Naive thymus-derived CD8-positive, alpha-beta T cell (primary cell): Measurements from ENCODE around the gene GPC3. TPM values are rescaled to one million over a fixed set of nuclear protein-coding genes. Genes with fewer than 3 reads are reported as not detected.

ENCODE experiments used
- ATAC-seq, 2 donors: fragments of 150-1000 bp; cut with Tn5 transposase in 1 of 2; sonication (Bioruptor Pico), chemical (Tn5 transposase) in 1 of 2; 1 replicate in 1 of 2; 2 replicates in 1 of 2; pipeline ENCODE4 v1.10.0; 2021; ENCODE audit warnings: mild to moderate bottlenecking in 2 of 2, moderate library complexity in 2 of 2
- POLR2A ChIA-PET: fragments of 350-600 bp; sonication (Branson Sonifier 250); formaldehyde crosslinking; loops from one replicate; lab custom pipeline; 2021; ENCODE audit warnings: antibody characterized with exemption; lab: Charles Lee
- DNase-seq, 10 donors: peaks; one replicate each; pipeline versions ENCODE4 v3.0.0 to v3.0.0-alpha.2; 2020 to 2022
- H3K27ac Mint-ChIP-seq, 10 donors: one replicate each; pipeline ENCODE4 v1.8.0; 2020 to 2022; ENCODE audit warnings: mild to moderate bottlenecking in 10 of 10, mixed read lengths in 10 of 10, moderate library complexity in 4 of 10, inconsistent platforms in 1 of 10
- H3K27me3 Mint-ChIP-seq, 5 donors: one replicate each; pipeline ENCODE4 v1.8.0; 2021 to 2022; ENCODE audit warnings: mixed read lengths in 5 of 5
- H3K36me3 Mint-ChIP-seq, 3 donors: one replicate each; pipeline ENCODE4 v1.8.0; 2020 to 2022; ENCODE audit warnings: mixed read lengths in 3 of 3, mild to moderate bottlenecking in 2 of 3, inconsistent platforms in 1 of 3
- H3K4me1 Mint-ChIP-seq, 4 donors: one replicate each; pipeline ENCODE4 v1.8.0; 2021 to 2022; ENCODE audit warnings: mixed read lengths in 4 of 4
- H3K4me3 Mint-ChIP-seq, 10 donors: one replicate each; pipeline ENCODE4 v1.8.0; 2020 to 2022; ENCODE audit warnings: mild to moderate bottlenecking in 10 of 10, mixed read lengths in 10 of 10, moderate library complexity in 6 of 10, inconsistent platforms in 1 of 10
- H3K9me3 Mint-ChIP-seq, 9 donors: one replicate each; pipeline ENCODE4 v1.8.0; 2020 to 2022; ENCODE audit warnings: mixed read lengths in 9 of 9, mild to moderate bottlenecking in 3 of 9, inconsistent platforms in 1 of 9, moderate library complexity in 1 of 9
- polyA plus RNA-seq, 3 donors: library from polyadenylated mRNA; unstranded; fragments of 300-500 nt; fragmentation: Illumina TruSeq; gene quantifications; one replicate each; pipeline ENCODE4 v1.2.3, GENCODE V29; 2021
- total RNA-seq, 8 experiments: library from RNA in 2 of 8; stranded (reverse) in 2 of 8; gene quantifications; one replicate each; pipeline ENCODE4 v1.2.3 and lab custom pipeline; 2021 to 2026

The GPC3 gene
- total and polyA plus RNA-seq, 5 experiments from 2014 or later, result 2.3 to 3.9 (median 2.6) TPM; not detected in 2

DNA sequence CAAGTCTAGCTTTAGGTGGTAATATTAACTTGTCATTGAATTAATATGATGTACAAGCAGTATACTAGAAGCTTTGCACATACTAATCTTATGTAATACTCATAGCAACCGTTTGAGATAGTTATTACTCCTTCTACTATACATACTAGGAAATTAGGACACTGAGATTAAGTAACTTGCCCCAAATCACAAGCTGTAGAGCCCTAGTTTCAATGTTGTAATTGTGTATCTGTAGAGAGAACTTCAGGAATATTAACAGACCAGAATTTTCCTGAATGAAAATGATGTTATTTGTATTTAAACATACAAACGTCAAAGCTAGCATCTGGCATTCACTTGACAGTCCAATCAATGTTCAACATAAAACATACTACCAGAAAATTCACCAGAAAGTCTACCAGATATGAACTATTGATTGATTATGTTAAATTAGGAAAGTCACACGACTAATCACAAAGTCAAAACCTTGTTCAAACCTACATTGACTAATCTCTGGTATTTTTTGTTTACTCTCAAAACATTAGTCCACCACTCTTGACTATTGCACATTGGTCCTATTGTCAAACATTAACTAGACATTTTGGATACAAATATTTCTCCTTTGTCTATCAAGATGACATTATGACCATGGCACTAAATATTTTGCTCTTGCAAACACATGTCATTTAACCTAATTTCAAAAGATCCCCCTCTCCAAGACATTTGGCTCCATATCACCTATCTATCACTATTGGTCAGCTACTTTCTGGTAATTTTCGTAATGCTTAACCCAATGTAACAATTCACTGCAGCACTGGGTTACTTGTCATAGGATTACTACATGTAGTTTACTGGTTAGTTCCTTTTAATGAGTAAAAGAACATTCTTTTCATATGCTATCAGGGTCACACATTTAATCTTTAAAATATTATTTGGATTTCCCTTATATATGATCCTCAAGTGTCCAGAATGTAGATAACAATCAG lies 100.7 kb downstream of the GPC3 start:
- Mint-ChIP-seq H3K27ac (no peak overlapping the region), H3K4me1 (no peaks in the 10 kb centered on the region), H3K4me3 (no peak overlapping the region), H3K9me3 (no peaks in the 10 kb centered on the region), H3K27me3 (no peaks in the 10 kb centered on the region), H3K36me3 (no peaks in the 10 kb centered on the region)
- POLR2A ChIA-PET, result no interaction called here
- ATAC-seq (no peak), DNase-seq (no peak)

DNA sequence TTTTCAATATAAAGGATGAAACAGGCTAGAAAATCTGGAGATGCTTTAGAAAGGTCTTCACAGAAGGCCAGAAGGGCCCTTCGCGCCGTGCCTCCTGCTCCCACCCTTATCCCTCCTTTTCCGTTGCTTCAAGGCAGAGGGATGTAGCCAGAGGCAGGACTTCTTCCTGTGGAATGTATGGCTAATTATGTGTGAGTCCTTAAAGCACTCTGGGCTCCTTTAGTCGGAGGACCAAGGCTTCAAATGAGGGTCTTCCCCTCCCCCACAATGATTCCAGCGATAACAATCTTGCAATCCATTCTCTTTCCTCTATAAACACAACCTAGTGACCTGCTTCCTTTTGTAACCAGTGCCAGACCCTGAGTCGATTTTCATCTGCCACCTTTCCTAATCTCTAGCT lies 103.5 kb downstream of the GPC3 start:
- ATAC-seq (no peak), DNase-seq (no peak)
- H3K4me1 Mint-ChIP-seq, result no peaks in the 10 kb centered on the region
- POLR2A ChIA-PET, result no interaction called here
- no peaks in the 10 kb centered on the region for H3K36me3 Mint-ChIP-seq
- H3K9me3 Mint-ChIP-seq, result no peaks in the 10 kb centered on the region
- no peak overlapping the region for H3K4me3 Mint-ChIP-seq
- H3K27me3 Mint-ChIP-seq, result no peaks in the 10 kb centered on the region
- H3K27ac Mint-ChIP-seq, result no peak overlapping the region

DNA sequence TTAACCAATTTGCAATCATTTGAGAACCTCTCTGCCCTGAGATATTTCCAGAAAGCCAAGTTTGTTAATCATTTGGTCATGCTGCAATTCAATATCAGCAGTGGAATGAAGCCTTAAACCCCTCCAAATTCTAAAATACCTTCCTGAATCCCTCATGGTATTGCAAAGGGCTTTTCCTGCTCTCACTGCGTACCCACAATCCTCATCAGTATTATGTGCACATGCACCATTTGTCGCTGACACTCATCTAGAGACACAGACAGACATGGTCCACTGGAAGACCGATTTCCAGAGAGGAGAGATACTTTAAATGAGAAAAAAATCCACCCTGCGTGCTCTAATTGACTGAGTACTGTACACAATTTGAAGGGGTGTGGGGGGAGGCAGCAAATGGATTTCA lies 104.4 kb downstream of the GPC3 start:
- Mint-ChIP-seq H3K4me1 (no peaks in the 10 kb centered on the region), H3K27me3 (no peaks in the 10 kb centered on the region), H3K27ac (no peak overlapping the region), H3K9me3 (no peaks in the 10 kb centered on the region), H3K36me3 (no peaks in the 10 kb centered on the region), H3K4me3 (no peak overlapping the region)
- POLR2A ChIA-PET, result no interaction called here
- ATAC-seq (no peak), DNase-seq (no peak)

DNA sequence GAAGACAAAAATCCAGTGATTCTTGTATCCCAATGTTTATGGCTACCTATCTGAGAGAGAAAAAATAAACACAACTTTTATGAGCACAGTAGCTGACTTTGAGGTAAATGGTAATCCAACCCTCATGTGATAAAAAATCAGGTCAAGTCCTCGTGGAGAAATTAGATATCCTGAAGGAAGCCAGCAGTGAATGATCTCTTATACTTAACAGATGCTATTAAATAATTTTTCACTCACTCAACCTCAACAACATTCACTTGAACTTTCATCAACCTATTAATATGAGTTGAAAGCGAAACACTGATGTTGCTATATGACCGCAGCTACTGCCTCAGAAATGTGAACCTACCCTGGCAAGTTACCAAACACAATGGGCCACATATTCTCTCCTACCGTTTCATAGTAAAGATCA lies 105.4 kb downstream of the GPC3 start:
- H3K9me3 Mint-ChIP-seq, result no peaks in the 10 kb centered on the region
- no peaks in the 10 kb centered on the region for H3K36me3 Mint-ChIP-seq
- POLR2A ChIA-PET, result no interaction called here
- no peak for DNase-seq
- H3K4me1 Mint-ChIP-seq, result no peaks in the 10 kb centered on the region
- no peak for ATAC-seq
- H3K27me3 Mint-ChIP-seq, result no peaks in the 10 kb centered on the region
- no peak overlapping the region for H3K4me3 Mint-ChIP-seq
- H3K27ac Mint-ChIP-seq, result no peak overlapping the region

DNA sequence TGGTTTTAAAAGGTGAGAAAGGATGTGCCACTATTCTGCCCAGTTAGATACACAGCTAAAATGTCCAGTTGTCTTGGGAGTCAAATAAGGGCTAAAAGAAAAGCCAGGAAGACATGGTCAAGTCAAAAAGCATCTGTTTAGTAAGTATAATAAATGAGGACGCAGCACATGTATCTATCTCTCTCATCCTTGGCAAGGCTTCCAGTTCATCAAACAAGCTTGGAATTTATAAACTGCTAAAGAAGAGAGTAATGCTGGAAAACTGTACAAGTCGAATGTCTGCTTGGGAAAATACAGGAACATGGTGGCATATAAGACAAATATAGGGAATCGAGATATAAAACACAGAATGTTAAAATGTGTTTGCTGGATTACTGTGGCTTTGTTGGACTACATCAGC lies 106.7 kb downstream of the GPC3 start:
- no peaks in the 10 kb centered on the region for H3K4me1 Mint-ChIP-seq
- no peak overlapping the region for H3K4me3 Mint-ChIP-seq
- H3K27ac Mint-ChIP-seq, result no peak overlapping the region
- POLR2A ChIA-PET, result no interaction called here
- no peak for ATAC-seq
- DNase-seq, result no peak
- no peaks in the 10 kb centered on the region for H3K9me3 Mint-ChIP-seq
- no peaks in the 10 kb centered on the region for H3K27me3 Mint-ChIP-seq
- no peaks in the 10 kb centered on the region for H3K36me3 Mint-ChIP-seq

DNA sequence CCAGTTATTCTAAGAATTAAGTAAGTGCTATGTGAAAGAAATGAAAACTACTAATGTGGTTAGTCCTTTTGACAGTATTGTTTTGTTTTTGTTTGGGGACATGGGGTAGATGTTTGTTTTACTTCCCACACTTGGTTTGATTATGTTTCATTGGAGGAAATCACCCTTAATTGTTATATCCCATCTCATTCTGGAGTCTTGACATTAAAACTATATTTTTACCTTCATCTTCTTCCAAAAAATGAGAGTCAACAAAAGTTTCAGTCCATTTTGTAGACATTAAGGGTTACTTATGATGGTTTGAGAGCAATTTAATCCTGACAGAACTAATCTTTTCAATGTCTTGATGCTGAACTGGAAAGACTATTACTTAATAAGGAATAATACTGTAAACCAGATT lies 108.7 kb downstream of the GPC3 start:
- H3K36me3 Mint-ChIP-seq, result no peaks in the 10 kb centered on the region

DNA sequence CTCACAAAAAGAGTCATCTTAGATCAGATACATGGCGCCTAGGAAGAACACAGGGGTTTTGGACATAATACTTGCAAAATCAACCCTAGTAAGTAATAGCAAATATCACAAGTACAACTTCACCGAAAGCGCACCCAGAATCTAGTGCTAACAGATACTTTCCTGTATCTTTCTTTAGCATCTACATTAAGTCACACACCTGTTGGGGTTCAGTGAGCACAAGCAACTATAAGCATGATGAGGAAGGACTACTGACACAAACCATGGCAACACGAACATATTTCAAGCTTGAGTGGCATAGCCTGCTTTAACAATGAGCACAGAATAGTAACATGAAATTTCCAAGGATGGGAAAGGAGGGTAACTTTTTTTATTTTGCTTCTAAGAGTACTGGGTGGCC lies 116.1 kb downstream of the GPC3 start:
- POLR2A ChIA-PET, result no interaction called here
- no peak overlapping the region for H3K27ac Mint-ChIP-seq
- H3K36me3 Mint-ChIP-seq, result peaks cover 0 to 7% (median 0%) of the 10 kb centered on the region in 3 donors
- H3K27me3 Mint-ChIP-seq, result peaks cover 0 to 5% (median 0%) of the 10 kb centered on the region in 5 donors
- ATAC-seq (no peak), DNase-seq (no peak)
- no peak overlapping the region for H3K4me3 Mint-ChIP-seq
- peaks cover 0 to 4% (median 0%) of the 10 kb centered on the region in 9 donors for H3K9me3 Mint-ChIP-seq
- peaks cover 0 to 2% (median 0%) of the 10 kb centered on the region in 4 donors for H3K4me1 Mint-ChIP-seq

More for the DNA sequence above, 108.7 kb downstream of the GPC3 start:
- no peak for ATAC-seq
- H3K4me1 Mint-ChIP-seq, result no peaks in the 10 kb centered on the region
- no peak for DNase-seq
- no peak overlapping the region for H3K4me3 Mint-ChIP-seq
- H3K9me3 Mint-ChIP-seq, result no peaks in the 10 kb centered on the region
- POLR2A ChIA-PET, result no interaction called here
- no peak overlapping the region for H3K27ac Mint-ChIP-seq
- no peaks in the 10 kb centered on the region for H3K27me3 Mint-ChIP-seq

DNA sequence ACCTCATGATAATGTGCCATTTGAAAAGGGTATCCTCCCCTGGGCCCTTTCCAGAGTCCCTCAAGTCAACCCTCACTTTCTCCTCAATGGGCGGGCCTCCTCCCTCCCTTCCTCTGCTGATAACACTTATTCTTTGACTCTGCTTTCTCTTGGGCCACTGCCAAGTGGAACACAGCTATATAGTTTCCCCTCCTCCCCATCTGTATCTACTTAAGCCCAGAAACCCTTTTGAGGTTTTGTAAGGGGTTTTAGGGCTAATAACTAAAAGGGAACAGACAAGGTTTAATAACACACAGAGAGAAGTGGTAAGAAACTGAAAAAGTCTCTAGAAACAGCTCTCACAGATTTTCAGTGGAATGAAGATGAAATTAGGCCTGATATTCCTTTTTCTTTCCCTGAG lies 116.7 kb downstream of the GPC3 start:
- Mint-ChIP-seq H3K9me3 (peaks cover 0 to 4% (median 0%) of the 10 kb centered on the region in 9 donors), H3K27ac (no peak overlapping the region), H3K27me3 (peaks cover 0 to 5% (median 0%) of the 10 kb centered on the region in 5 donors), H3K4me3 (no peak overlapping the region), H3K36me3 (peaks cover 0 to 7% (median 0%) of the 10 kb centered on the region in 3 donors), H3K4me1 (peaks cover 0 to 2% (median 0%) of the 10 kb centered on the region in 4 donors)
- POLR2A ChIA-PET, result no interaction called here
- ATAC-seq (no peak), DNase-seq (no peak)

DNA sequence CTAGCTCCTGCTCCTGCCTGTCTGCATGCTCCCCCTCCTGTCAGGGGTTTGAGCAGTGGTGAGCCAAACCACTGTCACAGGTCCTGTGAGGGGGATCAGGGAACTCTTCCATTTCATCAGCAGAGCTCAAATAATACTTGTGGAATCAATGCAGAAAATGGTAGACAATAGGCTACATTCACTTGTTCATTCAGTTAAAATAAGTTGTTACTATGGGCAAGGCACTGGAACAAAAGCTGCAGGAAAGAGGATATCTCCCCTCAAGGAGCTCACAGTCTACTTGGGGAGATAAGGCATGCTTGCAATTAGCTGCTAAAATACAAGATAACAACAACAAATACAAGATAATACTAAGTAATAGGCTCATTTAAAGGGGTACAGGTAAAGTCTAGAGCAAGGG lies 117.1 kb downstream of the GPC3 start:
- H3K4me3 Mint-ChIP-seq, result no peak overlapping the region
- no peak overlapping the region for H3K27ac Mint-ChIP-seq
- peaks cover 0 to 5% (median 0%) of the 10 kb centered on the region in 5 donors for H3K27me3 Mint-ChIP-seq
- peaks cover 0 to 4% (median 0%) of the 10 kb centered on the region in 9 donors for H3K9me3 Mint-ChIP-seq
- ATAC-seq (no peak), DNase-seq (no peak)
- H3K4me1 Mint-ChIP-seq, result peaks cover 0 to 2% (median 0%) of the 10 kb centered on the region in 4 donors
- POLR2A ChIA-PET, result no interaction called here
- peaks cover 0 to 7% (median 0%) of the 10 kb centered on the region in 3 donors for H3K36me3 Mint-ChIP-seq

DNA sequence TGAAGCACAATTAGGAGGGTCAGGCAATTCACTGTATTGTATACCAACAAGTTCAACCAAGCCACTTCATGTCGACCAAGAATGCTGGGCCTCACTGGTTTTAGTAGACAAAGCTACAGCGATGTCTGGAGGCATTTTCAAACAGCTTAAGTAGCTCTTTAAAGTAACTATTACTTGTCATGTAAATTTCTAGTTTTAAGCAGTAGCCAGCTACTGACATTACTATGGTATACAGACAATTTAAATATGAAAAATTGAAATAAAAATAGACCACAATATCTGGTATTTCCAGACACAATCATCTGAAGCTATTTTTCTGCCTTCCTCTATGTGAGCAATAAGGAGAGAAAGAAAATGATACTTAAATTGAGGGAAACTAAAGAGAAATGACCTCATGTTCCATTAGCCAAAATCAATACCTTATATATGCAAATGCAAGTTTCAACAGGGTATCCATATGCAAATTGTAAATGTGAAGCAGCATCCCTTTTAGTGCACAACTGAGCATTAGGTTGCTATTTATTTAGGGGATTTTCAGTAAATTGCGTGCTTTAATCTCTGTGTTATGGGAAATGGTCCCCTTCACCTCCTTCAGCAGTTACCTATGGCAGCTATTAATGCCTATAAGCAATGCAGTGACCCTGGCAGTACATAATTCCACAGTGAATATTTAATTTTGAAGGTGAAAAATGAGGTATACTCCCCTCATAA lies 119.5 kb downstream of the GPC3 start:
- no peak for DNase-seq
- H3K27ac Mint-ChIP-seq, result no peak overlapping the region
- H3K9me3 Mint-ChIP-seq, result peaks cover 0 to 4% (median 0%) of the 10 kb centered on the region in 9 donors
- H3K4me1 Mint-ChIP-seq, result peaks cover 0 to 2% (median 0%) of the 10 kb centered on the region in 4 donors
- peaks cover 0 to 2% (median 0%) of the 10 kb centered on the region in 5 donors for H3K27me3 Mint-ChIP-seq
- POLR2A ChIA-PET, result no interaction called here
- no peak for ATAC-seq
- H3K4me3 Mint-ChIP-seq, result no peak overlapping the region
- H3K36me3 Mint-ChIP-seq, result peaks cover 0 to 7% (median 0%) of the 10 kb centered on the region in 3 donors

DNA sequence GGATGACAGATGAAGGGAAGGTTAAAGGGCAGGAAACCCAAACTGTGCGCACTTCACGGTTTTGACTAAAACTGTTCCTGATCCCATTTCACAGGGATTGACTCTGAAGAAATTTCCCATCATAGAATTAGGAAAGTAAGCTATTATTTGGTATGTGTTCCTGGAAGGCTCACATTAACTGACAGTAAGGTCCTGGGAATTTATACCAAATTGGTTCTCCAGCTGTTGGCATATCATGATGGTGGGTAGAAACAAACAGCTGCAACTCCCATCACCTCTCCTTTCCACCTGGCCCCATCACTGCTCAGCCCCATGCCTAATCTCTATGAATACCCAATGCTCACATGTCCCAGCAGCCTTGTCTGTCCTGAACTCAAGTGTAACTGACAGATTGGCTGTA lies 121.2 kb downstream of the GPC3 start:
- Mint-ChIP-seq H3K27ac (no peak overlapping the region), H3K36me3 (peaks cover 0 to 5% (median 0%) of the 10 kb centered on the region in 3 donors), H3K4me3 (no peak overlapping the region), H3K27me3 (peaks cover 0 to under 1% (median 0%) of the 10 kb centered on the region in 5 donors), H3K9me3 (peaks cover 0 to 4% (median 0%) of the 10 kb centered on the region in 9 donors), H3K4me1 (no peaks in the 10 kb centered on the region)
- DNase-seq (no peak), ATAC-seq (no peak)
- POLR2A ChIA-PET, result interaction anchor here (0.6 kb wide), 1 partner anchor 367 kb away, joined by 3 read pairs; no protein-coding TSS in a partner anchor

DNA sequence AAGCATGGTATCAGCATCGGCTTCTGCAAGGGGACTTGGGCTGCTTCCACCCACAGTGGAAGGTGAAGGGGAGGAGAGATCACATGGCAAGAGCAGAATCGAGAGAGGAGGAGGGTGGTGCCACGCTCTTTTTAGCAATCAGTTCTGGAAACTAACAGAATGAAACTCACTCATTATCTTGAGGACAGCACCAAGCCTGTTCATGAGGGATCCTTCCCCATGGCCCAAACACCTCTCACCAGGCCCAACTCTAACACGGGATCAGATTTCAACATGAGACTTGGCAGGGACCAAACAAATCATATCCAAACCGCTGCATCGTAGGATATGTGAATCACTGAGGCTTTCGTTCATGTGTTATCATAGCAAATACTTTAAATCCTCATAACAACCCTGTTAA lies 125.5 kb downstream of the GPC3 start:
- POLR2A ChIA-PET, result no interaction called here
- Mint-ChIP-seq H3K9me3 (no peaks in the 10 kb centered on the region), H3K4me3 (no peak overlapping the region), H3K27me3 (peaks cover 0 to 3% (median 0%) of the 10 kb centered on the region in 5 donors), H3K36me3 (no peaks in the 10 kb centered on the region), H3K27ac (no peak overlapping the region), H3K4me1 (no peaks in the 10 kb centered on the region)
- no peak for DNase-seq
- no peak for ATAC-seq

DNA sequence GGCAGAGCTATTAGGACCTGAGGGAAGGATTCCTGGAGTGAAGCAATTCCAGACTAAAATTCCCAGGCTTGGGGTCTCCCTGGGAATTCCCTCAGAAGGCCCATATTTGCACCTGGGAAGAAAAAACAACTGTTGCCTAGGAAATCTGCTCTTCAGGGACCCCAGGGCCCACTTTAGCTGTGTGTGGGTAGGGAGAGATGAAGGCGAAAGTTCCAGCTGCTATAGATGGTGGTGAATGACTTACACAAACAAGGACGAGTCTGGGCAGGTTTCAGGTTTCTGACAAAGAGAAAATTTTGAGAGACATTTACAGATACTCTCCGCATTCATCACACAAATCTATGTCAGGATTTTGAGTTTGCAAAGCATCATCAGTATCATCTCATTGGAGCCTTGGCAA lies 126.1 kb downstream of the GPC3 start:
- Mint-ChIP-seq H3K36me3 (no peaks in the 10 kb centered on the region), H3K4me3 (no peak overlapping the region), H3K4me1 (no peaks in the 10 kb centered on the region), H3K27ac (no peak overlapping the region), H3K27me3 (peaks cover 0 to 3% (median 0%) of the 10 kb centered on the region in 5 donors), H3K9me3 (no peaks in the 10 kb centered on the region)
- POLR2A ChIA-PET, result no interaction called here
- no peak for DNase-seq
- no peak for ATAC-seq
